HL-60/S4 (cell line): ENCODE results near the gene PPM1L.
"Not testable (repeated sequence)": the region's sequence is repeated elsewhere in the genome, so short reads cannot be mapped to it uniquely, and the experiment has no call there.

Experiments used
- in situ Hi-C: fragments of 300-500 bp; cut with MboI; formaldehyde crosslinking; loops from 2 replicates; pipeline ENCODE4 v1.14.3; 2022; ENCODE audit warnings: low sequenced_read_pairs

Gene PPM1L

GRCh38 chr3:160755776-160756304 lies at the start of gene PPM1L:
Gene PPM1L (plus strand): TSS chr3:160756231.
- in situ Hi-C loops, result no loop called here

- in situ Hi-C loops, result no loop called here
These were observed 48.7 kb upstream of the PPM1L start for GRCh38 chr3:160707187-160707794.

- in situ Hi-C loops, result no loop called here
These were observed 46.4 kb upstream of the PPM1L start for GRCh38 chr3:160709477-160710182.

- in situ Hi-C loops, result not testable (repeated sequence)
These were observed 42.9 kb upstream of the PPM1L start for GRCh38 chr3:160713144-160713543.

- in situ Hi-C loops, result no loop called here
These were observed 36.3 kb upstream of the PPM1L start for GRCh38 chr3:160719710-160720109.

GRCh38 chr3:160720123-160720746 lies 35.8 kb upstream of the PPM1L start:
- in situ Hi-C loops, result no loop called here

GRCh38 chr3:160722331-160722730 lies 33.7 kb upstream of the PPM1L start:
- in situ Hi-C loops, result no loop called here

GRCh38 chr3:160725338-160725737 lies 30.7 kb upstream of the PPM1L start:
- in situ Hi-C loops, result no loop called here

- in situ Hi-C loops, result no loop called here
These were observed 20.2 kb upstream of the PPM1L start for GRCh38 chr3:160735826-160736225.

- in situ Hi-C loops, result no loop called here
These were observed 18.0 kb upstream of the PPM1L start for GRCh38 chr3:160738048-160738447.

GRCh38 chr3:160739079-160739478 lies 17.0 kb upstream of the PPM1L start:
- in situ Hi-C loops, result no loop called here

GRCh38 chr3:160746976-160747375 lies 9.1 kb upstream of the PPM1L start:
- in situ Hi-C loops, result no loop called here

- in situ Hi-C loops, result no loop called here
These were observed 8.6 kb upstream of the PPM1L start for GRCh38 chr3:160747422-160747821.

GRCh38 chr3:160748231-160748630 lies 7.8 kb upstream of the PPM1L start:
- in situ Hi-C loops, result no loop called here

- in situ Hi-C loops, result no loop called here
These were observed 7.2 kb upstream of the PPM1L start for GRCh38 chr3:160748787-160749186.

- in situ Hi-C loops, result no loop called here
These were observed 2.1 kb upstream of the PPM1L start for GRCh38 chr3:160753953-160754352.

GRCh38 chr3:160754371-160754854 lies 1.6 kb upstream of the PPM1L start:
- in situ Hi-C loops, result no loop called here

GRCh38 chr3:160754855-160755747 lies 930 bp upstream of the PPM1L start:
- in situ Hi-C loops, result no loop called here

GRCh38 chr3:160757233-160758106 lies 1.4 kb downstream of the PPM1L start:
- in situ Hi-C loops, result no loop called here
